ENCODE measurements around the gene CYP19A1.

CYP19A1 gene

DNA sequence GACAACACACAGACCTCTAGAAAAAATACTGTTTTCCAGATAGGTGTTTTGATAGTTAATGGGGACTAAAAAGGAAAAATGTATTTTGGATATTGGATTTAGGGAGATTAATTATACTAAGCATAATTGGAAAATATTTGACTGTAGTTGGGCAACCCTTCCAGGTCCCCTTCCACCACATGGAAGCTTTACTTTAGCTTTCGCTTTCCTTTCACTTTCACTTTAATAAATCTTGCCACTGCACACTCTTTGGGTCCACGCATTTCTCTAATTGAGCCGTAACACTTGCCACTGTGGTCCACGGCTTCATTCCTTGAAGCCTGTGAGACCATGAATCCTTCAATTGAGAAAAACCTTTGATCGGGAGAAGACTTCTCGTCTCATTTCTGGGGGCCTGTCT, 18.6 kb upstream of the CYP19A1 start:
- DNase-seq, result no peak

DNA sequence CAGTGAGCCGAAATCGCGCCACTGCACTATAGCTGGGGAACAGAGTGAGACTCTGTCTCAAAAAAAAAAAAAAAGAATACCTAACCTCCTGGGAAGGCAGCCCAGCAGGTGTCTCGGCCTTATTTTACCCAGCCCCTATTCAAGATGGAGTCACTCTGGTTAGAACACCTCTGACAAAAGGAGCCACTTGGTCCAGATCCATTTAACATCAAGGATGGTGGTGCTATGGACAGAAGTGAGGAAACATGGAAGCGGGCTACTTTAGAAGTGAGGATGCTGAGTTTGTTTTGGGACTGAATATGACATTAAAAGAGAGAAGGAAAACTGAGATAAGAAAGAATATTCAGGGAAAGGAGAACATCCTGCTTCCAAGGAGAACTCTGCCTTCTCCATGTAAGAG, 17.8 kb upstream of the CYP19A1 start:
- DNase-seq, result no peak

DNA sequence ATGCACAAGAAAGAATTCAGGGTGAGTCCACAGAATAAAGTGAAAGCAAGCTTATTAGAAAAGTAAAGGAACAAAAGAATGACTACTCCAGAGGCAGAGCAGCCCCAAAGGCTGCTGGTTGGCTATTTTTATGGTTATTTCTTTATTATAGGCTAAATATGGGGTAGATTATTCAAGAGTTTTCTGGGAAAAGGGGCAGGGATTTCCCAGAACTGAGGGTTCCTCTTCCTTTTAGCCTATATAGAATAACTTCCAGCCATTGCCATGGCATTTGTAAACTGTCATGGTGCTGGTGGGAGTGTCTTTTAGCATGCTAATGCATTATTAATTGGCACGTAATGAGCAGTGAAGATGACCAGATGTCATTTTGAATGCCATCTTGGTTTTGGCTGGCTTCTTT, 16.7 kb upstream of the CYP19A1 start:
- no peak for DNase-seq

DNA sequence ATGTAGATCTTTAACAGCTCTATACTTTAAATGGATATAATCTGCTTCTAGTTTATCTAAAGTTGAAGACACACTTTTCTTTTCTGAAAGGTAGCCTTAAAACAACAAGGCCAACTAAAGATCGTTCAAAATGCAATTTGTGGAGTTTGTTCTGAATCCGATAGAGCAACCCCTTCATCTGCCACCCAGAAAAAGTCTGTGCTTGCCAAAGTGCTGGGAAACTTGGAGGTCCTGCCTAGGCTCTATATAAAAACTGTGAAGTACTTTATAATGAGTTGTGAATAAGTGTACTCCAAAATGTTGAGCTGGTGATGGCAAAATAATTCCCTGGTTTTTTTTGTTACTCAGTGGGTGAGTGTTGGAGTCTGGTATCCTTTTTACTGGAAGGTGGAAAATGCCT, 15.6 kb upstream of the CYP19A1 start:
- no peak for DNase-seq

- DNase-seq, result no peak
These were observed 12.3 kb upstream of the CYP19A1 start for GRCh38 chr15:51350723-51351122.

DNA sequence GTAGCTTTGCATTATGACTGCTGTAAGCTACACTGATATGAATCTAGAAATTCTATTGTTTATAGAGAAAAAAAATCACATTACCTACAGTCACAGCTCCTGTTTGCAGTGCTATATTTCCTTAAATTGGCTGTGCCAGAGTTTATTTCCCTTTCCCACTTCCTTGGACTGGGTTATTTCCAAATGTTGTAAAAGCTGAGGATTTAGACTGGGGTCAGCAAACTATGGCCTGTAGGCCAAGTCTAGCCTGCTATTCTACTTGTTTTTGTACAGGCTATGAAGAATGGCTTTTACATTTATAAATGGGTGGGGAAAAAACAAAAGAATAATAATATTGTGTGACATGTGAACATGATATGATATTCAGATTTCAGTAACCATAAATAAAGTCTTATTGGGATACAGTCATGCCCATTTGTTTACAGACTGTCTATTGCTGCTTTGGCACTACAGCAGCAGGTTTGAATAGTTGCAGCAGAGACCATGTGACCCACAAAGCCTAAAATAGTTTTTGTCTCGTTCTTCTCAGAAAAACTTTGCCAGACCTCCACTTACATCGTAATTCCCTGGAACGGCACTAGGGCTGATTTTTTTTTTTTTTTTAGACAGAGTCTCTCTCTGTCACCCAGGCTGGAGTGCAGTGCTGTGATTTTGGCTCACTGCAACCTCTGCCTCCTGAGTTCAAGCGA, 10.9 kb upstream of the CYP19A1 start:
- DNase-seq, result no peak

- no peak for DNase-seq
These were observed 10.3 kb upstream of the CYP19A1 start for GRCh38 chr15:51348688-51349087.

DNA sequence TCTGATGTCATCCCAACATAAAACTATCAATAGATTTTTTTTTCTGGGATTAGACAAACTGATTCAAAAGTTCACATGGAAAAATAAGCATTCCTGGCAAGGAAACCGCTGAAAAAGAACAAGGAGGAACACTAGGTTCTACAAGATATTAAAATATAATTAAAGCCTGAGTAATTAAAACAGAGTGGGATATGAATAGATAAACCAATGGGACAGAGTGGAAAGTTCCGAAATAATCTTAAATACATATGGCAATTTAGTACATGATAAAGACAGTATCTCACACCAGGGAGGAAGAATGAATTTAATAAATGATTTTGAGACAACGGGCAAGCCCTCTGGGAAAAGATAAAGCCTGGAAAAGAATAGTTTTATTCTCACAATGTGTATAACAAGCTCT, 7.7 kb upstream of the CYP19A1 start:
- no peak for DNase-seq

- DNase-seq, result no peak
These were observed 5.1 kb upstream of the CYP19A1 start for GRCh38 chr15:51343466-51343865.

- DNase-seq, result peak; percentile 12
These were observed 4.0 kb upstream of the CYP19A1 start for GRCh38 chr15:51342227-51342999.

DNA sequence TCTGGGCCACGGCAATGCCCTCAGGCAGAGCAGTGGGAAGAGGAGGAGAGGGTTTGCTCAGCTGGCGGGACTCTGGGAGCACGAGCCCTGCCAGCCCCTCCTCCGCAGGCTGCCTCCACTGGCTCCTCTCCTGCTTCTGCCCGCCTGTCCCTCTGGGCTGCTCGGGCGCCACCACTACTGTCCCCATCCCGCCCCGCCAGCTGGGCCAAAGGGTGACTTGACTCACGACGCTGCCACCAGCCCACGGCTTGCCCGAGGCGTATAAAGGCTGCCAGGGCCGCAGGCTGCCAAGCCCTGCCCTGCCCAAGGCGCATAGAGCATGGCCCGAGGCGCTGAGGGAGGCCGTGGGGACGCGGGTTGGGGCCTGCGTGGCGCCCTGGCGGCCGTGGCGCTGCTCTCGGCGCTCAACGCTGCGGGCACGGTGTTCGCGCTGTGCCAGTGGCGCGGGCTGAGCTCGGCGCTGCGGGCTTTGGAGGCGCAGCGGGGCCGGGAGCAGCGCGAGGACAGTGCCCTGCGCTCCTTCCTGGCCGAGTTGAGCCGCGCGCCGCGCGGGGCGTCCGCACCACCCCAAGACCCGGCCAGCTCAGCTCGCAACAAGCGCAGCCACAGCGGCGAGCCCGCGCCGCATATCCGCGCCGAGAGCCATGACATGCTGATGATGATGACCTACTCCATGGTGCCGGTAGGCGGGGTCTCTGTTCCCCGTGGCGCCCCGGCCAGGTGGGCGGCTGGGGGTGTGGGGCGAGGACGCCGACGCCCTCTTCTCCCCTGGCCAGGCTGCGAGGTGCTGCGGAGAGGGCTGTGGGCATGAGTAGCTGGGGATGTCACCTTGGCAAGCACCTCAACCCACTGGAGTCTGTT, 3.2 kb upstream of the CYP19A1 start, which contains the start of gene GLDN:
TSS of gene GLDN (plus strand) at position 290 of the 861 bp plus-strand sequence. CDS start at position 320, 30 bp downstream.
- DNase-seq, result peak; percentile 9

DNA sequence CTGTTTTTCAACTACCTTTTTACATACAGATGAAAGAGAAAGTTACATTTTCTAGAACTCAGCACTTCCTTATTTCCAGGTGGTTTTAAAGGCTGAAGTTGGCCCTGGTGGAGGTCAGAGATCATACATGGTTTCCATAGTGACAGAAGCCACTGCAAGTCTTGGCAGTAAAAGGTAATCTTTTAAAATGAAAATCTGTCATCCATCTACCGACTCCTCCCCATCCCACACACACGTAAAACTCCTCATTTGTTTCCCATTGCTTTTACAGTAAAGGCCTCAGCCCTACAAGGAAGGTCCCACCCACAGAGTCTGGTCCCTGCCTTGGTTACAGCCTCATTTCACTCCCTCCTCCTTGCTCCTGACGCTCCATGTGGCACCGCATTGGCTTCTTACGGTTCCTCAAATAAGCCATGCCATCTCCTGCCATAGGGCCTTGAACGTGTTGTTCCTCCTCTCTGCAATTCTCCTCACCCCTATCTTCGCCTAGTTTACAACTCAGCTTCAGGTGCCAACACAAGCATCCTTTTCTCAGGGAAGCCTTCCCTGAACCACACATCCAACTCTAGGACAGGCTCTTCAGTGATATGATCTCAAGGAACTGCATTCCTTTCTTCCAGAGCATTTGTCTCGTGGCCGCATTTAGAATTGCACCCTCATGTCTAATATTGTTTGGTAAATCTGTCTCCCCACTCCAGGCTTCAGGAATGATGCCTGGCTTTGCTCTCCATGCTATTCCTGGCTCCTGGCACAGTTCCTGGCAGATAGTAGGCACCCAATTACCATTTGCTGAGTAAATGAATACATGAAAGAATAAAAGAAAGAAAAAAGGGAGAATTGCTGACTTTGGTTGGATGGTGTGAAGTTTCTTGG, 2.6 kb downstream of the CYP19A1 start:
- no peak for DNase-seq

DNA sequence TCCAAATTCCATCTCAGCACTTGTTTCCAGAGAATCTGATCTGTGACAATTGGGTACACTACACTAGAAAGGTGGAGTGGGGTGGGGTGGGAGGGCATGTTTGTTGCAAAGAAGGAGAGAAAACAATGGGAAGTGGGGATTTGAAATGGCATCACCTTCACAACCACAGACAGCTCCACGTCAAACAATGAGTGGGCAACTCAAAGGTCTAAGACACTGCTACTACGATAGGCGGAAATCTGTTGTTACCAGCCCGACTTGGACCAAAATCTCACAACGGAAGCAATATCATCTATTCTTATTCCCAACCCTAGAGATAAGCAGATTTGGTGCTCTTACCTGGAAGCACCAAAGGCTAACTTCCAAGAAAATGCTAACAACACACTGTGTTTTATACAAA, 3.3 kb downstream of the CYP19A1 start:
- no peak for DNase-seq

DNA sequence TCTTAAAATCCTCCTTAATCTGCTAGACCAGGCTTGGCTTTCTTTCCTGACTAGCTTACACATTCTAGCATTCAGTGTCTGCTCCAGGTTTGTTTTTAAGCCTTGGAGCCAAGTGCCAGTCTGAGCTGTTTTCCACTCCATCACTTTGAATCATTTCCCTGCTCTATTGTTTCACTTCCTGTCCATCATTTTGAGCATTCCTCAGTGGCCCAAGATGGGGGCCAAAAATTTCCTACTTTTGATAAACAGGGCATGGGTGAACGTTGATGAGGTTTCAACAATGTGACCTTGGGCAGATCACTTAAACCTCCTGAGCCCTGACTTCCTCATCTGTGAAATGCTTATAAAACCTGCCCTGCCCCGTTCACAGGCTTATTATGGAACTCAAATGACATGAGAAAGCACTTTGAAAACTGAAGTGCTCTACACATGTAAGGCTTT, 4.4 kb downstream of the CYP19A1 start:
- no peak for DNase-seq

- no peak for DNase-seq
These were observed 4.8 kb downstream of the CYP19A1 start for GRCh38 chr15:51333571-51333970.

- peak; percentile 31 for DNase-seq
These were observed 5.9 kb downstream of the CYP19A1 start for GRCh38 chr15:51332206-51333147.

- DNase-seq, result peak; percentile 8
These were observed 7.3 kb downstream of the CYP19A1 start for GRCh38 chr15:51331141-51331540.

GRCh38 chr15:51328926-51329325, 9.5 kb downstream of the CYP19A1 start:
- DNase-seq, result no peak

GRCh38 chr15:51327081-51327480, 11.3 kb downstream of the CYP19A1 start:
- DNase-seq, result no peak

GRCh38 chr15:51325167-51325566, 13.2 kb downstream of the CYP19A1 start:
- DNase-seq, result no peak

GRCh38 chr15:51323749-51324148, 14.6 kb downstream of the CYP19A1 start:
- DNase-seq, result no peak

Data from fibroblast of skin of right quadriceps (primary cell).